GM12878 (cell line): ENCODE data around the gene MACF1. TPM values are rescaled to one million over a fixed set of nuclear protein-coding genes. Genes with fewer than 3 reads are reported as not detected.

Experiments
- ATAC-seq: fragments of 200-7000 bp; cut with Tn5 transposase; 3 replicates; pipeline ENCODE4 v1.9.1; 2020; ENCODE audit warnings: mild to moderate bottlenecking, moderate library complexity
- BruUV-seq: library from RNA; stranded (reverse); fragments of 400-500 nt; replicated peaks from 2 replicates; lab custom pipeline; 2021; lab: Mats Ljungman, UMichigan
- CTCF ChIA-PET: fragments of 300-600 bp; sonication (Branson Sonifier 250); formaldehyde crosslinking; extraction: SDS; loops from one replicate; lab custom pipeline; 2021; ENCODE audit warnings: inconsistent platforms; lab: Yijun Ruan, JAX
- POLR2A ChIA-PET: fragments of 350-600 bp; formaldehyde crosslinking; extraction: SDS; loops from one replicate; lab custom pipeline; 2021; ENCODE audit warnings: inconsistent platforms; lab: Charles Lee
- RAD21 ChIA-PET: fragments of 300-600 bp; sonication (Branson Sonifier 250); formaldehyde crosslinking; loops from one replicate; lab custom pipeline; 2023; ENCODE audit warnings: antibody characterized with exemption; ENCODE audit not compliant: unreplicated experiment; lab: Charles Lee
- SMC1A ChIA-PET: fragments of 300-600 bp; sonication (Branson Sonifier 250); formaldehyde crosslinking; loops from one replicate; lab custom pipeline; 2023; ENCODE audit not compliant: unreplicated experiment, uncharacterized antibody; lab: Charles Lee
- DNase-seq: peaks from one replicate; pipeline ENCODE4 v3.0.0-alpha.2; 2011; ENCODE audit warnings: low read depth, low spot score
- FAIRE-seq: peaks from 3 replicates; lab custom pipeline; 2011; peaks lifted over from hg19 to GRCh38; lab: Jason Lieb, UNC
- H2AFZ ChIP-seq: 2 replicates; pipeline ENCODE4 v1.6.0; 2011; ENCODE audit warnings: low read depth, low read length, control low read depth; ENCODE audit not compliant: control insufficient read depth
- H3K27ac ChIP-seq: 2 replicates; pipeline ENCODE4 v1.5.1; 2011; ENCODE audit warnings: control low read depth; ENCODE audit not compliant: control insufficient read depth, insufficient read depth
- H3K27me3 ChIP-seq, 2 experiments: replicated peaks in 1 of 2; 2 replicates each; pipeline versions ENCODE4 v1.6.0 to v1.6.1; 2011; ENCODE audit warnings: low read length in 1 of 2; ENCODE audit not compliant: control insufficient read depth in 2 of 2, insufficient read depth in 2 of 2
- H3K36me3 ChIP-seq, 2 experiments: 2 replicates each; pipeline ENCODE4 v1.5.1; 2011; ENCODE audit warnings: low read length in 1 of 2; ENCODE audit not compliant: control insufficient read depth in 2 of 2, insufficient read depth in 2 of 2
- H3K4me1 ChIP-seq: 2 replicates; pipeline ENCODE4 v1.6.1; 2011; ENCODE audit warnings: mild to moderate bottlenecking, low read length, moderate library complexity, mixed read lengths; ENCODE audit not compliant: control insufficient read depth, insufficient read depth
- H3K4me2 ChIP-seq: 2 replicates; pipeline ENCODE4 v1.6.0; 2011; ENCODE audit warnings: control low read depth; ENCODE audit not compliant: control insufficient read depth, insufficient read depth
- H3K4me3 ChIP-seq: fragments of 200-600 bp; sonication (generic); 2 replicates; pipeline ENCODE4 v1.5.1; 2016
- H3K79me2 ChIP-seq: 2 replicates; pipeline ENCODE4 v1.6.0; 2011; ENCODE audit warnings: low read length; ENCODE audit not compliant: control insufficient read depth, insufficient read depth
- H3K9ac ChIP-seq: 2 replicates; pipeline ENCODE4 v1.8.0; 2011; ENCODE audit warnings: low read length, control low read depth, mixed read lengths; ENCODE audit not compliant: control insufficient read depth, insufficient read depth
- H3K9me3 ChIP-seq: replicated peaks from 3 replicates; pipeline ENCODE4 v1.5.1; 2011; ENCODE audit warnings: mild to moderate bottlenecking, low read length; ENCODE audit not compliant: control insufficient read depth, insufficient read depth
- H4K20me1 ChIP-seq: 2 replicates; pipeline ENCODE4 v1.6.0; 2011; ENCODE audit not compliant: control insufficient read depth, insufficient read depth
- BACH1 ChIP-seq: fragments of 450-650 bp; IDR thresholded peaks from 2 replicates; pipeline ENCODE4 v1.6.1; 2017; ENCODE audit warnings: mild to moderate bottlenecking, borderline replicate concordance
- BHLHE40 ChIP-seq, 2 experiments: fragments of 450-650 bp in 1 of 2; IDR thresholded peaks; 2 replicates each; pipeline ENCODE4 v1.6.1; 2011 to 2017; ENCODE audit warnings: low read depth in 2 of 2, borderline replicate concordance in 1 of 2, improper control_type of control experiment in 1 of 2, low read length in 1 of 2, mild to moderate bottlenecking in 1 of 2
- CBX3 ChIP-seq: fragments of 200-600 bp; sonication (generic); IDR thresholded peaks from 2 replicates; pipeline ENCODE4 v1.6.1; 2016; ENCODE audit warnings: low read depth, borderline replicate concordance
- CHD2 ChIP-seq: IDR thresholded peaks from 2 replicates; pipeline ENCODE4 v1.6.1; 2011; ENCODE audit warnings: low read depth, low read length, improper control_type of control experiment, borderline replicate concordance
- EGR1 ChIP-seq, 2 experiments: IDR thresholded peaks; 1 replicate in 1 of 2; 2 replicates in 1 of 2; pipeline ENCODE4 v1.6.1; 2011 to 2012; ENCODE audit warnings: low read depth in 2 of 2, low read length in 2 of 2, borderline replicate concordance in 1 of 2, mild to moderate bottlenecking in 1 of 2, moderate library complexity in 1 of 2
- HCFC1 ChIP-seq: fragments of 150-350 bp; IDR thresholded peaks from 2 replicates; pipeline ENCODE4 v1.6.1; 2014; ENCODE audit warnings: low read length
- LARP7 ChIP-seq: fragments of 450-650 bp; IDR thresholded peaks from 2 replicates; pipeline ENCODE4 v1.6.1; 2017; ENCODE audit warnings: mild to moderate bottlenecking
- MEF2A ChIP-seq: IDR thresholded peaks from 2 replicates; pipeline ENCODE4 v1.6.1; 2011; ENCODE audit warnings: low read depth, mild to moderate bottlenecking, low read length, moderate library complexity; ENCODE audit not compliant: insufficient read depth
- NFXL1 ChIP-seq: fragments of 450-650 bp; IDR thresholded peaks from 2 replicates; pipeline ENCODE4 v1.6.1; 2017; ENCODE audit warnings: antibody characterized with exemption, mild to moderate bottlenecking, borderline replicate concordance
- NFYB ChIP-seq: IDR thresholded peaks from 2 replicates; pipeline ENCODE4 v1.6.1; 2011; ENCODE audit warnings: low read depth, mild to moderate bottlenecking, low read length, improper control_type of control experiment, moderate library complexity; ENCODE audit not compliant: insufficient read depth
- NR2C1 ChIP-seq: fragments of 450-650 bp; IDR thresholded peaks from 2 replicates; pipeline ENCODE4 v1.6.1; 2017; ENCODE audit warnings: antibody characterized with exemption, mild to moderate bottlenecking, moderate library complexity
- NR2F1 ChIP-seq: fragments of 450-650 bp; conservative IDR thresholded peaks from 2 replicates; pipeline ENCODE4 v1.6.1; 2017; ENCODE audit warnings: mild to moderate bottlenecking
- POLR2A ChIP-seq: IDR thresholded peaks from 2 replicates; pipeline ENCODE4 v1.6.1; 2011; ENCODE audit warnings: low read depth, mild to moderate bottlenecking, low read length
- RB1 ChIP-seq: fragments of 450-650 bp; formaldehyde crosslinking; IDR thresholded peaks from 2 replicates; pipeline ENCODE4 v1.6.1; 2017; ENCODE audit warnings: mild to moderate bottlenecking, borderline replicate concordance
- RBBP5 ChIP-seq: fragments of 200-600 bp; sonication (generic); conservative IDR thresholded peaks from 2 replicates; pipeline ENCODE4 v1.6.1; 2016
- STAT1 ChIP-seq: fragments of 450-650 bp; conservative IDR thresholded peaks from 2 replicates; pipeline ENCODE4 v1.6.1; 2014; ENCODE audit warnings: antibody characterized with exemption, mild to moderate bottlenecking
- YBX1 ChIP-seq: fragments of 450-650 bp; IDR thresholded peaks from 2 replicates; pipeline ENCODE4 v1.6.1; 2016; ENCODE audit warnings: antibody characterized with exemption
- ZNF622 ChIP-seq: fragments of 450-650 bp; IDR thresholded peaks from 2 replicates; pipeline ENCODE4 v1.6.1; 2017; ENCODE audit warnings: mild to moderate bottlenecking, inconsistent platforms
- WGBS: methylation state at CpG from one replicate; pipeline ENCODE4 v1.1.6; 2016; ENCODE audit warnings: low lambda C conversion rate; ENCODE audit not compliant: insufficient replicate concordance, insufficient coverage; ENCODE audit errors: missing lambda C conversion rate; 5-methylcytosine and 5-hydroxymethylcytosine counted together
- in situ Hi-C: fragments of 300-500 bp; cut with MboI; formaldehyde crosslinking; loops from 9 replicates; pipeline ENCODE4 v1.14.3; 2018; ENCODE audit warnings: mixed read lengths
- intact Hi-C: fragments of 100-400 bp; cut with micrococcal nuclease; formaldehyde crosslinking; loops from one replicate; pipeline ENCODE4 v1.14.2; 2022; ENCODE audit not compliant: unreplicated experiment
- polyA plus RNA-seq, 11 experiments: library from polyadenylated mRNA; depleted of rRNA in 4 of 11; unstranded in 6 of 11; stranded (reverse) in 5 of 11; fragments of >200 nt; fragmentation: Nextera tagmentation in 4 of 11; fragmentation: Illumina TruSeq in 1 of 11; extraction: Ambion mirVana in 4 of 11; extraction: Trizol in 1 of 11; gene quantifications; 1 replicate in 1 of 11; 2 replicates in 10 of 11; pipeline versions ENCODE4 v1.2.1 to v1.2.3, GENCODE V29; 2011 to 2016; ENCODE audit warnings: inconsistent platforms in 2 of 11, missing spikeins in 2 of 11, low read depth in 1 of 11
- total RNA-seq, 4 experiments: library from RNA; depleted of rRNA in 3 of 4; stranded (reverse); fragments of >200 nt in 3 of 4; fragmentation: Illumina TruSeq in 1 of 4; extraction: Trizol in 1 of 4; gene quantifications; 2 replicates each; pipeline versions ENCODE4 v1.2.1 to v1.2.3, GENCODE V29; 2013 to 2021
- TF ChIP-seq, protein P1 (sequence below): IDR thresholded peaks from 2 replicates; pipeline ENCODE4 v1.6.1; 2012; ENCODE audit warnings: mild to moderate bottlenecking, low read depth, low read length
- TF ChIP-seq, protein P2 (sequence below): IDR thresholded peaks from 2 replicates; pipeline ENCODE4 v1.6.1; 2012; ENCODE audit warnings: low read depth, low read length, improper control_type of control experiment

Gene MACF1
- total and polyA plus RNA-seq, 10 of the 15 experiments (the other 5 are each of a cell fraction or from before 2014, with no cell fraction given), result 15.5 to 201 (median 76.9) TPM

DNA sequence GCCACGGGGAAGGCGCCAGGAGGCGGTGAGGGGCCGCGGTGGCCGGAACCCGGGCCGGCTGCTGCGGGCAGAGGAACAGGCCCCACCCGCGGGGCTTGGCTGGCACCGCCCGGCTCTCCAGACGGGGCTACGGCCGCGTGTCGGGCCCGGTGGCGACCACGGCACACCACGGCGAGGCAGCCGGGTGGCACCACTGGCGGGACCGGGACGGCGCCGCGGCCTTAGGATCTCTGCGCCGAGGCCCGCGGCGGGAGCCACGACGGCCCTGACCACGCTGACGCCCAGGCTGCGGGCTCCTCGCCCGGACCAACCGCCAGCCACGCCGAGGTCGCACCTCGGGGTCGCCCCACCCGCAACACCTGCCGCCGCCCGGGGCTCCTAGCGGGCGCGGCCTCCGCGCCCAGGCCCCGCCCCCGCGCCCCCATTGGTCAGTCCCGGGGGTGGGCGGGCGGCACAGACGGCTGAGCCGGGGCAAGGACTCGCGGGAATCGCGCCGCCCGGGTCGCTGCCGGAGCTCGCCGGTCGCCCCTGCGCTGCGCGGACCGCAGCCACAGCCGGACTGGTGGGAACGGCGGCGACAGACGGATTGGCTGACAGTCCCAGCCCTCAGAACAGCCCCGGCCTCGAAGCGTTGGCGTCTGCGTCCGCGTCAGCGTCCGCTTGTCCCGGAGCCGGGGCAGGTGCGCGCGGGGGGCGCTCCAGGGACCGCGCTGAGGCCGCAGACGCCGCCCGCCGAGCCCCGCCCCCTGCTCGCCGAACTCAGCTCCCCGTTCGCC lies 286.8 kb downstream of the MACF1 start, which contains the start of gene BMP8A:
Gene BMP8A, plus strand, starts transcription at position 491 of the 776 bp plus-strand sequence. CDS start 356 bp downstream, outside the sequence.
- ChIA-PET POLR2A (no interaction called here), SMC1A (no interaction called here), CTCF (no interaction called here), RAD21 (no interaction called here)
- in situ Hi-C loops (no loop called here), intact Hi-C loops (no loop called here)
- no peak within 1 kb of the TSS for H3K27ac ChIP-seq
- peak; percentile 89 for ATAC-seq
- no peak within 1 kb of the TSS for H3K9ac ChIP-seq
- no peak for FAIRE-seq
- H3K9me3 ChIP-seq, result no peaks in the 10 kb centered on the region
- peaks cover 0 to 14% of the 10 kb centered on the region in 2 experiments; a peak in 3 of 4 replicates for H3K36me3 ChIP-seq
- peaks cover 0 to 1% of the 10 kb centered on the region in 2 experiments; a peak in 1 of 4 replicates for H3K27me3 ChIP-seq
- H4K20me1 ChIP-seq, result no peaks in the 10 kb centered on the region
- 0 out of 2 replicates have a peak, but pooled peaks cover 2% of the 10 kb centered on the region for H3K4me1 ChIP-seq
- H3K4me2 ChIP-seq, result peak within 1 kb of the TSS; percentile 82
- no TSS peak for BruUV-seq
- peak within 1 kb of the TSS; percentile 36; the same call in 1 of the 2 replicates for H3K4me3 ChIP-seq
- no peaks in the 10 kb centered on the region for H3K79me2 ChIP-seq
- 2% methylated on average over 87 of the region's 112 CpGs for WGBS
- peak within 1 kb of the TSS; percentile 82 for H2AFZ ChIP-seq
- DNase-seq, result no peak
- TF ChIP-seq NFXL1 (no peak), STAT1 (no peak), RBBP5 (no peak), RB1 (0 out of 2 replicates have a peak, but pooled peaks have one; percentile 19), CBX3 (no peak), YBX1 (no peak), BHLHE40 (IDR thresholded peaks at IDR 0.05; ENCODE audit: borderline replicate concordance in 1 of 2, low read depth in 2 of 2, low read length in 1 of 2) (0 out of 4 replicates have a peak, but pooled peaks of 1 of the 2 experiments have one; percentile 1), NFYB (peak; percentile 85), BACH1 (0 out of 2 replicates have a peak, but pooled peaks have one; percentile 26), EGR1 (IDR thresholded peaks at IDR 0.05; ENCODE audit: borderline replicate concordance in 1 of 2, low read depth in 2 of 2, low read length in 2 of 2) (peak in 1 of 2 experiments; percentile 51; a peak in 1 of 3 replicates), LARP7 (peak; percentile 45; the same call in 1 of the 2 replicates), CHD2 (no peak), NR2C1 (0 out of 2 replicates have a peak, but pooled peaks have one; percentile 8), POLR2A (peak; percentile 39), MEF2A (no peak), ZNF622 (no peak), HCFC1 (no peak), NR2F1 (peak; percentile 48; the same call in 1 of the 2 replicates)
- TF ChIP-seq, protein P1, sequence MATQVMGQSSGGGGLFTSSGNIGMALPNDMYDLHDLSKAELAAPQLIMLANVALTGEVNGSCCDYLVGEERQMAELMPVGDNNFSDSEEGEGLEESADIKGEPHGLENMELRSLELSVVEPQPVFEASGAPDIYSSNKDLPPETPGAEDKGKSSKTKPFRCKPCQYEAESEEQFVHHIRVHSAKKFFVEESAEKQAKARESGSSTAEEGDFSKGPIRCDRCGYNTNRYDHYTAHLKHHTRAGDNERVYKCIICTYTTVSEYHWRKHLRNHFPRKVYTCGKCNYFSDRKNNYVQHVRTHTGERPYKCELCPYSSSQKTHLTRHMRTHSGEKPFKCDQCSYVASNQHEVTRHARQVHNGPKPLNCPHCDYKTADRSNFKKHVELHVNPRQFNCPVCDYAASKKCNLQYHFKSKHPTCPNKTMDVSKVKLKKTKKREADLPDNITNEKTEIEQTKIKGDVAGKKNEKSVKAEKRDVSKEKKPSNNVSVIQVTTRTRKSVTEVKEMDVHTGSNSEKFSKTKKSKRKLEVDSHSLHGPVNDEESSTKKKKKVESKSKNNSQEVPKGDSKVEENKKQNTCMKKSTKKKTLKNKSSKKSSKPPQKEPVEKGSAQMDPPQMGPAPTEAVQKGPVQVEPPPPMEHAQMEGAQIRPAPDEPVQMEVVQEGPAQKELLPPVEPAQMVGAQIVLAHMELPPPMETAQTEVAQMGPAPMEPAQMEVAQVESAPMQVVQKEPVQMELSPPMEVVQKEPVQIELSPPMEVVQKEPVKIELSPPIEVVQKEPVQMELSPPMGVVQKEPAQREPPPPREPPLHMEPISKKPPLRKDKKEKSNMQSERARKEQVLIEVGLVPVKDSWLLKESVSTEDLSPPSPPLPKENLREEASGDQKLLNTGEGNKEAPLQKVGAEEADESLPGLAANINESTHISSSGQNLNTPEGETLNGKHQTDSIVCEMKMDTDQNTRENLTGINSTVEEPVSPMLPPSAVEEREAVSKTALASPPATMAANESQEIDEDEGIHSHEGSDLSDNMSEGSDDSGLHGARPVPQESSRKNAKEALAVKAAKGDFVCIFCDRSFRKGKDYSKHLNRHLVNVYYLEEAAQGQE, result no peak
- TF ChIP-seq, protein P2, sequence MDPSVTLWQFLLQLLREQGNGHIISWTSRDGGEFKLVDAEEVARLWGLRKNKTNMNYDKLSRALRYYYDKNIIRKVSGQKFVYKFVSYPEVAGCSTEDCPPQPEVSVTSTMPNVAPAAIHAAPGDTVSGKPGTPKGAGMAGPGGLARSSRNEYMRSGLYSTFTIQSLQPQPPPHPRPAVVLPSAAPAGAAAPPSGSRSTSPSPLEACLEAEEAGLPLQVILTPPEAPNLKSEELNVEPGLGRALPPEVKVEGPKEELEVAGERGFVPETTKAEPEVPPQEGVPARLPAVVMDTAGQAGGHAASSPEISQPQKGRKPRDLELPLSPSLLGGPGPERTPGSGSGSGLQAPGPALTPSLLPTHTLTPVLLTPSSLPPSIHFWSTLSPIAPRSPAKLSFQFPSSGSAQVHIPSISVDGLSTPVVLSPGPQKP, result no peak
